Ureter (tissue), 1 donor: Measurements from ENCODE around the gene SPACDR. TPM values are rescaled to one million over a fixed set of nuclear protein-coding genes. Genes with fewer than 3 reads are reported as not detected.

Experiments
- DNase-seq: peaks from one replicate; pipeline ENCODE4 v3.0.0-alpha.2; 2020; ENCODE audit warnings: low spot score
- total RNA-seq: library from RNA; stranded (reverse); gene quantifications from one replicate; pipeline ENCODE4 v1.2.4, GENCODE V29; 2023
- donor health status: DM: yes; HTN: yes; CAD: no.

The SPACDR gene
- total RNA-seq, 1 donor from 2014 or later: not detected

GRCh38 chr7:100434297-100435144, 29.5 kb downstream of the SPACDR start:
- DNase-seq: no peak

GRCh38 chr7:100433592-100434296, 30.3 kb downstream of the SPACDR start:
- DNase-seq: no peak

GRCh38 chr7:100433276-100433591, 30.8 kb downstream of the SPACDR start:
- DNase-seq: no peak

GRCh38 chr7:100432621-100433275, 31.3 kb downstream of the SPACDR start:
- DNase-seq: no peak

- DNase-seq: no peak
These were observed 32.0 kb downstream of the SPACDR start for GRCh38 chr7:100432053-100432452.

- no peak for DNase-seq
These were observed 32.7 kb downstream of the SPACDR start for GRCh38 chr7:100431286-100431735.

GRCh38 chr7:100430493-100431285, 33.4 kb downstream of the SPACDR start:
- no peak for DNase-seq

- DNase-seq: peak; percentile 97
These were observed 34.2 kb downstream of the SPACDR start, which contains the start of gene MEPCE for GRCh38 chr7:100429637-100430492. MEPCE (plus strand) TSS chr7:100429831; CDS start chr7:100430019, 188 bp downstream.

- peak; percentile 100 for DNase-seq
These were observed 35.0 kb downstream of the SPACDR start for GRCh38 chr7:100428967-100429636.

GRCh38 chr7:100428199-100428966, 35.7 kb downstream of the SPACDR start, which contains the start of gene ZCWPW1:
ZCWPW1 (minus strand) TSS chr7:100428703; CDS start chr7:100420649, 8,054 bp downstream.
- peak; percentile 97 for DNase-seq

GRCh38 chr7:100427762-100428198, 36.3 kb downstream of the SPACDR start:
- no peak for DNase-seq

GRCh38 chr7:100426516-100426915, 37.5 kb downstream of the SPACDR start:
- DNase-seq: no peak

GRCh38 chr7:100425347-100425746, 38.7 kb downstream of the SPACDR start:
- DNase-seq: no peak

- no peak for DNase-seq
These were observed 40.7 kb downstream of the SPACDR start for GRCh38 chr7:100423315-100423714.

- DNase-seq: no peak
These were observed 44.3 kb downstream of the SPACDR start for GRCh38 chr7:100419660-100420226.

- no peak for DNase-seq
These were observed 45.0 kb downstream of the SPACDR start for GRCh38 chr7:100418930-100419659.

GRCh38 chr7:100415448-100415847, 48.6 kb downstream of the SPACDR start:
- no peak for DNase-seq

- no peak for DNase-seq
These were observed 50.2 kb downstream of the SPACDR start for GRCh38 chr7:100413889-100414288.
